Activated CD4-positive, alpha-beta T cell treated with anti-CD3 and anti-CD28 coated beads, Interleukin-2, amount 10 ng/mL, durations not matched to agents 7 days and 5 days (primary cell): ENCODE measurements around the gene COL18A1. TPM values are rescaled to one million over a fixed set of nuclear protein-coding genes. Genes with fewer than 3 reads are reported as not detected.
A peak's percentile ranks its signal among the peaks of the same experiment; 100 is the strongest.

Experiments
- CTCF ChIA-PET: fragments of 350-600 bp; sonication (Branson Sonifier 250); formaldehyde crosslinking; loops from one replicate; lab custom pipeline; 2021; ENCODE audit warnings: antibody characterized with exemption; lab: Charles Lee
- POLR2A ChIA-PET: fragments of 350-600 bp; sonication (Branson Sonifier 250); formaldehyde crosslinking; loops from one replicate; lab custom pipeline; 2021; ENCODE audit warnings: antibody characterized with exemption; lab: Charles Lee
- DNase-seq: peaks from one replicate; pipeline ENCODE4 v3.0.0-alpha.2; 2020
- H3K27ac Mint-ChIP-seq: one replicate; pipeline ENCODE4 v1.8.0; 2021; ENCODE audit warnings: mild to moderate bottlenecking, moderate library complexity, mixed read lengths
- H3K27me3 Mint-ChIP-seq: one replicate; pipeline ENCODE4 v1.8.0; 2021; ENCODE audit warnings: mixed read lengths
- H3K36me3 Mint-ChIP-seq: one replicate; pipeline ENCODE4 v1.8.0; 2021; ENCODE audit warnings: low read depth, mixed read lengths
- H3K4me1 Mint-ChIP-seq: one replicate; pipeline ENCODE4 v1.8.0; 2021; ENCODE audit warnings: mixed read lengths
- H3K4me3 Mint-ChIP-seq: one replicate; pipeline ENCODE4 v1.8.0; 2021; ENCODE audit warnings: mild to moderate bottlenecking, moderate library complexity, mixed read lengths
- H3K9me3 Mint-ChIP-seq: one replicate; pipeline ENCODE4 v1.8.0; 2021; ENCODE audit warnings: mixed read lengths
- total RNA-seq, 2 experiments: library from RNA; stranded (reverse); gene quantifications; one replicate each; pipeline ENCODE4 v1.2.3, GENCODE V29; 2021

Gene COL18A1
- total RNA-seq, 2 experiments from 2014 or later = 2.8 to 3.1 TPM

- Mint-ChIP-seq H3K36me3 (peaks cover 8% of the 10 kb centered on the region), H3K27ac (no peak overlapping the region), H3K4me3 (no peak overlapping the region), H3K9me3 (no peaks in the 10 kb centered on the region), H3K4me1 (peaks cover 30% of the 10 kb centered on the region), H3K27me3 (no peaks in the 10 kb centered on the region)
- ChIA-PET CTCF (no interaction called here), POLR2A (no interaction called here)
- no peak for DNase-seq
Observed at GRCh38 chr21:45537746-45538291, 132.9 kb downstream of the COL18A1 start.

GRCh38 chr21:45538381-45539045 is 133.5 kb downstream of the COL18A1 start:
- H3K27ac Mint-ChIP-seq = no peak overlapping the region
- H3K9me3 Mint-ChIP-seq = no peaks in the 10 kb centered on the region
- peaks cover 8% of the 10 kb centered on the region for H3K36me3 Mint-ChIP-seq
- ChIA-PET POLR2A (no interaction called here), CTCF (no interaction called here)
- no peaks in the 10 kb centered on the region for H3K27me3 Mint-ChIP-seq
- DNase-seq = no peak
- peaks cover 25% of the 10 kb centered on the region for H3K4me1 Mint-ChIP-seq
- H3K4me3 Mint-ChIP-seq = no peak overlapping the region

DNA sequence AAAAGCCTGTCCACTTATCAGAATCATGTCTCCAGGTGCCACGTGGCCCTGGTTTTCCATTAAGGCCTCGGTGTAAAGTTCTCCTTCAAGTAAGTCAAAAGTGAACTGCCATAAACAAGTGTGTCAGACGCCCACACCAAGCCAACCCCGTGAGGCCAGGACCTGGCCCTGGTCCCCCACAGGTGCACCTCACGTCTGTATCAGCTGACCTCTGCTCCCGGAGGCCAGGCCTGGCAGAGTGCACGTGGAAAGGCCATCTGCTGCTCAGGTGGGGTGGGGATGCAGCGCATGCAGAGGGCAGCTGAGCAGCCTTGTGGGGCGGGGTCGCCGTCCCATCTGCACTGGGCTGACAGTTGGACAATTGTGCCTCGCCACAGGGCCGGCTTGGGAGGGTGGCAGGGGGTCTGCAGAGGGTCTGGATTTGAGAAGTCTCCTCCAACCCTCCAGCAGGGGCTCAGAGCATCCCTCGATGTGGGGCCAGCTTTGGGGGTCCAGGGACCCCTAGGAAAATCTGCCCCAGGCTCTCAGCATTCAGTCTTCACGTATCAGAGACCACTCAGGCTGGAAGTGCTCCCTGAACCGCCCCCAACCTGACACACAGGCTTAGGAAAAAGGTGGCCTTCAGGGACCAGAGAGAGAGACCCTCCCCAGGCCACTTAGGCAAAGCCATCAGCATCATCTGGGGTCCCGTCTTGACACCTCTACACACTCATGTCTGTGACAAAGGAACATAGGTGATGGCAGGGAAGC is 134.3 kb downstream of the COL18A1 start:
- H3K27ac Mint-ChIP-seq = no peak overlapping the region
- no peaks in the 10 kb centered on the region for H3K27me3 Mint-ChIP-seq

GRCh38 chr21:45539796-45540600 is 135.0 kb downstream of the COL18A1 start:
- ChIA-PET CTCF (interaction anchor here (0.6 kb wide), 1 partner anchor 590 kb away, joined by 3 read pairs; no protein-coding TSS in a partner anchor), POLR2A (no interaction called here)
- Mint-ChIP-seq H3K4me1 (peaks cover 25% of the 10 kb centered on the region), H3K9me3 (no peaks in the 10 kb centered on the region), H3K36me3 (peaks cover 7% of the 10 kb centered on the region), H3K27ac (peak overlapping the region; percentile 80), H3K27me3 (no peaks in the 10 kb centered on the region), H3K4me3 (peak overlapping the region; percentile 71)
- DNase-seq = no peak

More for the DNA sequence above, 134.3 kb downstream of the COL18A1 start:
- no peak for DNase-seq
- Mint-ChIP-seq H3K36me3 (peaks cover 8% of the 10 kb centered on the region), H3K4me3 (no peak overlapping the region), H3K9me3 (no peaks in the 10 kb centered on the region), H3K4me1 (peaks cover 25% of the 10 kb centered on the region)
- ChIA-PET POLR2A (no interaction called here), CTCF (no interaction called here)

- Mint-ChIP-seq H3K9me3 (no peaks in the 10 kb centered on the region), H3K27me3 (no peaks in the 10 kb centered on the region), H3K4me1 (peaks cover 22% of the 10 kb centered on the region), H3K4me3 (peak overlapping the region; percentile 71), H3K36me3 (peaks cover 7% of the 10 kb centered on the region), H3K27ac (peak overlapping the region; percentile 80)
- ChIA-PET POLR2A (no interaction called here), CTCF (interaction anchor here (0.6 kb wide), 2 partner anchors 250 to 590 kb away, joined by 3 read pairs; no protein-coding TSS in a partner anchor)
- no peak for DNase-seq
Observed at GRCh38 chr21:45540601-45540970, 135.6 kb downstream of the COL18A1 start.

DNA sequence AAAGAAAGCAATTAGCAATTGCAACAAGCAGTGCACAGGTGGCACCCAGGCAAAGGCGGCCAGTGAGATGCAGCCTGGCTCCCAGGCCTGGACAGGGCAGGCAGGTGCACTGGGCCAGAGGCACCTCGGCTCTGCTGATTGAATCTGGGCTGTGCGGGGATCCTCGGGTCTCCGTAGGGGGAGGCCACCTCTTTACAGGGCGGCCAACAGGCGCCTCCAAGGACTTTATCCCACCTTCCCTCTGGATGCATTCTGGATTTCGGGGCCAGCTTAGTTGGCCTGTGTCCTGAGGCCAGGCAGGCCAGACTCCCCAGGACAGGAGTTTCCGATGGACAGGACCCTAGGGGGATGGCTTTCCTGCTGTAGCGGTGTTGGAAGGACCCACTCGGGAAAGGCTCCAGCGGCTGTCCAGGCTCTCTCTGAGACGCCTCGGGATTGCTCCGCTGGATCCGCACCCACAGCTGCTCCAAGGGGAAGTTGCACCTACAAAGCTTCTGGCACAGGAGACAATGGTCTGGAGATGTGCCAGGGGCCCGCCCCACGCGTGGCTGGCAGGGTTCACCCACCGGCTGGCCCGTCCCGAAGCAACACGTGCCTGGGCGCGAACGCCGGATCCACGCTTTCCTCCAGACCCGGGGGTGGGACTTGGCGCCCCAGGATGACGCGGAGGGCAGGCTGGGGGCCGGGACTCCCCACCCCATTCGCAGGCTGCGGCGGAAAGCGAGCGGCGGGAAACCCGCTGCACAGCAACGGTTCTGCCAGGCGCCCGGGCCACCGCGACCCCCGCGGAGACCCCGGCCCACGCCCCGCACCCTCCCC is 136.5 kb downstream of the COL18A1 start:
- Mint-ChIP-seq H3K4me1 (peaks cover 18% of the 10 kb centered on the region), H3K36me3 (peaks cover 2% of the 10 kb centered on the region), H3K27ac (peak overlapping the region; percentile 80), H3K9me3 (no peaks in the 10 kb centered on the region), H3K27me3 (no peaks in the 10 kb centered on the region), H3K4me3 (peak overlapping the region; percentile 71)
- peak; percentile 85 for DNase-seq
- ChIA-PET CTCF (interaction anchor here (0.6 kb wide), 1 partner anchor 251 kb away, joined by 3 read pairs; no protein-coding TSS in a partner anchor), POLR2A (no interaction called here)

GRCh38 chr21:45542242-45542666 is 137.3 kb downstream of the COL18A1 start, which contains the start of gene SLC19A1:
Gene SLC19A1 (minus strand): TSS chr21:45542440. CDS start chr21:45537959, 4,481 bp downstream.
- H3K4me1 Mint-ChIP-seq = peaks cover 18% of the 10 kb centered on the region
- no peaks in the 10 kb centered on the region for H3K27me3 Mint-ChIP-seq
- peak within 1 kb of the TSS; percentile 80 for H3K27ac Mint-ChIP-seq
- POLR2A ChIA-PET = no interaction called here
- H3K36me3 Mint-ChIP-seq = peaks cover 1% of the 10 kb centered on the region
- DNase-seq = peak; percentile 74
- CTCF ChIA-PET = no interaction called here
- no peaks in the 10 kb centered on the region for H3K9me3 Mint-ChIP-seq
- H3K4me3 Mint-ChIP-seq = peak within 1 kb of the TSS; percentile 71

DNA sequence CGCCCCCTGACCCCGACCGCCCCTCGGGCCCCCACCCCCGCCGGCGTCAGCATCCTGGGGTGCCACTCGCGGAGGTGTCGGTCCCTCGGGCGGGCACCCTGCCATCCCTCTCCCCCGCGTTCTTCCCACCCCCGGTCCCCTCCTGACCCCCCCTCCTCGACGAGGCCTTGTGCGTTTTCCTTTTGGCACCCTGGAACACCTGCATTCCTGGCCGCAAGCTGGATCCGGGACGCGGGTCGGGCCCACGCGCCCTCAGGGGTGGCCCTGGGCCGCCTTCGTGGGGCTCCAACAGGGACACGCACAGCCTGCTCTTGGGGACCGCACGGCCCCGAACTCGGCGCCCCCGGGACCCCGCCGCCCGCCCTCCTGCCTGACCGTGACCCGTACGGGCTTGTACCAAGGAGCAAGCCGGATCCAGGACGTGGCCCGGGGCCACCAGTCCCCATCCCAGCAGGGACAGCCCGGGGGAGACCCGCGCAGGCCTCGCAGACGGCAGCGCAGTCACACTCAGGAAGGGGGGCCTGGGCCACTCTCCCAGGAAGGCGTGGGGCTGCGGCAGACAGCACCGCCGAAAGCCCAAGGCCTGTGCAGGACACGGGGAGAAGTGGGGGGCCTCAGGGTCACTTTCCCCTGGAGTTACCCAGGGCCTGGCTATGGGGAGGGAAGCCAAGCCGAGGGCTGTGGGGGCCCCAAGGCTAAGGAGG is 137.9 kb downstream of the COL18A1 start:
- no peaks in the 10 kb centered on the region for H3K9me3 Mint-ChIP-seq
- ChIA-PET POLR2A (no interaction called here), CTCF (no interaction called here)
- DNase-seq = no peak
- no peaks in the 10 kb centered on the region for H3K27me3 Mint-ChIP-seq
- peak overlapping the region; percentile 54 for H3K4me3 Mint-ChIP-seq
- peak overlapping the region; percentile 66 for H3K27ac Mint-ChIP-seq
- peaks cover 1% of the 10 kb centered on the region for H3K36me3 Mint-ChIP-seq
- peaks cover 18% of the 10 kb centered on the region for H3K4me1 Mint-ChIP-seq

DNA sequence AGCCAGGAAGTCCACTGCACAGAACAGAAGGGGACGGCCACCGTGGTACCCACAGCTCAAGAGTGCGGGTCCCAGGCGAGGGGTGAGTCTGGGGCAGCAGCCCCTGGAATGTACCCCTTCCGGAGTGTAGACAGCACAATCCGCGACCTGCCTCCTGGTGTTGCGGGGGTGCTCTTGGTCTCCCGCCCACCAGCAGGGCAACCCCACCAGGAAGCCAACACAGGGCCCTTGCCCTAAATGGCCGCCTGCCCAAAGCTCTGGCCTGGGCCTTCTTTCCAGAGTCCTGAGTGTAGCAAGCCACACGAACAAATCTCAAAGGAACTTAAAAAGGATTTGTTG is 138.4 kb downstream of the COL18A1 start:
- Mint-ChIP-seq H3K27ac (peak overlapping the region; percentile 74), H3K36me3 (peaks cover 1% of the 10 kb centered on the region), H3K27me3 (no peaks in the 10 kb centered on the region), H3K4me1 (peaks cover 18% of the 10 kb centered on the region), H3K4me3 (peak overlapping the region; percentile 54), H3K9me3 (no peaks in the 10 kb centered on the region)
- ChIA-PET POLR2A (no interaction called here), CTCF (interaction anchor here (1.3 kb wide), 1 partner anchor 65 kb away, joined by 3 read pairs; no protein-coding TSS in a partner anchor)
- no peak for DNase-seq

GRCh38 chr21:45543710-45544448 is 138.9 kb downstream of the COL18A1 start:
- Mint-ChIP-seq H3K27me3 (no peaks in the 10 kb centered on the region), H3K4me1 (peaks cover 20% of the 10 kb centered on the region), H3K4me3 (peak overlapping the region; percentile 32), H3K27ac (peak overlapping the region; percentile 74), H3K36me3 (peaks cover 1% of the 10 kb centered on the region), H3K9me3 (no peaks in the 10 kb centered on the region)
- no peak for DNase-seq
- POLR2A ChIA-PET = no interaction called here
- CTCF ChIA-PET = interaction anchor here (0.9 to 1.3 kb wide), 2 partner anchors 65 to 277 kb away, joined by 3 read pairs; no protein-coding TSS in a partner anchor
